ENCODE results near the gene GARS1. TPM values are rescaled to one million over a fixed set of nuclear protein-coding genes. Genes with fewer than 3 reads are reported as not detected.
"Not testable (repeated sequence)": the region's sequence is repeated elsewhere in the genome, so short reads cannot be mapped to it uniquely, and the experiment has no call there.

GARS1 gene
- total RNA-seq, 2 experiments from 2014 or later, result 408 to 421 TPM

DNA sequence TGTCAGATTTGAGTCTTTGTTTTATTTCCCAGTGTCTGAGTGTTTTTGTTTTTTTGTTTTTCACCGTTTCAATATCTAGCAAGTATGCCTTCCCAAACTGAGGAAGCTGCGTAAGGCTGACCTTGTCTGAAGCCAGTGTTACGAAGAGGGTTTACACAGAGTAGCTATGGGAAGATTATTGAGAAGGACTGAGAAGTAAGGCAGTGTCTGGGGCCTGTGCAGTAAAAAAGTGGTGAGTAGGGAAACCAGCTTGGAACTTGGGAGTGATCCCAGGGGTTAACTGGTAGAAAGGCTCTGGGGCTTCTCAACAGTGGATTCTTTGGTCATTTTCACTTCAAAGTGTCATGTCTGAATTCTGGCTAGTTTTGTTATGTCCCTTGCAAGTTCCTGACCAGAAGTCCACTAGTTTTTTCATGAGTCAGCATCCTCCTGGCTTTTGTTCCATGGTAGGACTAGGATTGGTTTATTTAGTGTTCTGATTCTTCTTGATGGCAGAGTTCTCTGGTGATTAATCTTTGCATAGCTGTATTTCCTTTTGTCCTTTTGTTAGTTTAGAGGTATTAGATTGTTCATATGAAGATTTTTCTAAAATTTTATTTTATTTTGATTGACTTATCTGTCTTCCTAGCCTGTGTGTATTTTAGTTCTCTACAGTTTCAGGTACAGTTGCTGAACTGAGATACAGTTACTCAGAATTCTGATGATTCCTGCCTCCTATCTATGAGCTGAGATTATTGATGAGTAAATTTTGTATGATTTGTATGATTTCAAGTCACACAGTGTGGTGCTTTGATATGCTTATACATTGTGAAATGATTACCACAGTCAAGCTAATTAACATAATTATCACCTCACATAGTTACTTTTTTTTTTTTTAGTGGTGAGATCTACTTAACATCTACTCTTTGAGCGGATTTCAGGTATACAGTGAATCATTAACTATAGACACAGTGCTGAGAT is 19.0 kb downstream of the GARS1 start:
- ChIA-PET CTCF (interaction anchor here (1.3 to 1.7 kb wide), 2 partner anchors 15 to 20 kb away, joined by 3 to 4 read pairs; no protein-coding TSS in a partner anchor), POLR2A (interaction anchor here (0.7 to 1.2 kb wide), 2 partner anchors 10 to 14 kb away, joined by 4 to 6 read pairs; no protein-coding TSS in a partner anchor)

DNA sequence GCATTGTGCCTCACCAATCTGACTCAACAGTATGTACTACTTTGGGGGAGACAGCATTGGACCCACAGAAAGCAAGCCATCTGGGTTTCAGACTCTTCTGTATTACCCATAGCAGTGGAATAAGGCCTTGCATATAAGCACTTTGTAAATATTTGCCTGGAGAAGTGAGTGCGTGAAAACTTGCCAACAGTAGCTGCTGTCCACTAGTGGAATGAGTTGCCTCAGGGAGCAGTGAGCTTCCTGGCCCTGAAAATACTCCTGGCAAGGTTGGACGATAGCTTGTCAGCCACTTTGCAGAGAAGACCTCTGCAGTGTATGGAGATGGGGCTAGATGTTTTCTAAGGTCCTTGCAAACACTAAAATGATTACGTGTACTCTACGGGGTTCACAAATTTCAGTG is 21.6 kb downstream of the GARS1 start:
- CTCF ChIA-PET, result no interaction called here

DNA sequence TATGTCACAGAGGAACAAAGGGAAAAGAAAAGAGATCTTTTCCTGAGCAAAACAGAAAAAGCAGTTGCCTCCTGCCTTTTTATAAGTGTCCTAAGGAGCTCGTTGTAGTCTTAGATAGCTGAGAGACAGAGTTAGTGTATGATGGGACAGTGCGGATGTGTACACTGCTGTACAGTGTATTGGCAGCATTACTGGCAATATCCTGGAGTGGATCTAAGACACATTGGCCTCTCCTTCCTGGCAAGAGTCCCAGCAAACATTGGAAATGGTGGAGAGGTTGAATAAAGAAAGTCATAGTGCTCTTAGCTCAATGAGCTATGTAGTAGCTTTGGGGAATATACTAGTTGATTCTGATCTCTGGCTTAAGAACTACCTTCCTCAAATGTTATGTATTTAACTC is 22.7 kb downstream of the GARS1 start:
- POLR2A ChIA-PET, result interaction anchor here (1.4 kb wide), 1 partner anchor 10 kb away, joined by 3 read pairs; no protein-coding TSS in a partner anchor
- CTCF ChIA-PET, result no interaction called here

More for the DNA sequence above, 21.6 kb downstream of the GARS1 start:
- POLR2A ChIA-PET, result interaction anchor here (1.4 kb wide), 1 partner anchor 11 kb away, joined by 3 read pairs; no protein-coding TSS in a partner anchor

DNA sequence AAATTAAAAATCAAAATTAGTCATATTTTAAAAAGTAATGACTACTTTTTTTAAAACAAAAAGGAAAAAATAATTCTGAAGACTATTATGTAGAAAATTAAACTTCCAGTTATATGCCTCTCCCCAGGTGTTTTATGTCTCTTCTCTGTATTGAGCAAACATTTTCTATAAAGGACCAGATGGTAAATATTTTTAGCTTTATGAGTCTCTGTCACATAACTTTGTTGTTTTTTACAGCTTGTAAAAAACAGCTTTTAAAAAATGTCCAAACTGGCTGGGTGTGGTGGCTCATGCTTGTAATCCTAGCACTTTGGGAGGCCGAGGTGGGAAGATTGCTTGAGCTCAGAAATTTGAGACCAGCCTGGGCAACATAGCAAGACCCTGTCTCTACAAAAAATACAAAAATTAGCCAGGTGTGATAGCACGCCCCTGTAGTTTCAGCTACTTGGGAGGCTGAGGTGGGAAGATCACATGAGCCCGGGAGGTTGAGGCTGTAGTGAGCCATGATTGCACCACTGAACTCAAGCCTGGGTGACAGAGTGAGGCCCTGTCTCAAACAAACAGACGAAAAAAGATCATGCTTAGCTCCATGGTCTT is 23.5 kb downstream of the GARS1 start:
- ChIA-PET POLR2A (no interaction called here), CTCF (no interaction called here)

DNA sequence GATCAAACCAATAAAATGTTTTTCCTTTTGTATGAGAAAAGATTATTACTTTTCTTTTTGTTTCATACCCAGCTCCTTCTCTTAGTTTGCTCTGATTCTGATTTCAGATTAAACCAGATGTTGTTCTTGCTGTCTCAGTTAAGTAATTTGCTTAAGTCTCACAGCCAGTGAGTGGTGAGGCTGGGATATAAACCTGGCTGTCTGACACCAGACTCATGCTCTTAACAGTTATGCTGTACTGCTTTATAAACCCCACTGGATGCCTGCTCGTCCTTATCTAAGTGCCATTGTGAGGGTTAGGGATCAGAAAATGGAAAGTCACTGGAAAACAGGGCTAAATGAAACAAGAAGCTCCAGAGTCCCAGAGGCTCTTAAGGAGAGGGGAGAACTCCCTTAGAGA is 24.3 kb downstream of the GARS1 start:
- POLR2A ChIA-PET, result interaction anchor here (0.7 kb wide), 1 partner anchor 52 kb away, joined by 3 read pairs; no protein-coding TSS in a partner anchor
- CTCF ChIA-PET, result no interaction called here

DNA sequence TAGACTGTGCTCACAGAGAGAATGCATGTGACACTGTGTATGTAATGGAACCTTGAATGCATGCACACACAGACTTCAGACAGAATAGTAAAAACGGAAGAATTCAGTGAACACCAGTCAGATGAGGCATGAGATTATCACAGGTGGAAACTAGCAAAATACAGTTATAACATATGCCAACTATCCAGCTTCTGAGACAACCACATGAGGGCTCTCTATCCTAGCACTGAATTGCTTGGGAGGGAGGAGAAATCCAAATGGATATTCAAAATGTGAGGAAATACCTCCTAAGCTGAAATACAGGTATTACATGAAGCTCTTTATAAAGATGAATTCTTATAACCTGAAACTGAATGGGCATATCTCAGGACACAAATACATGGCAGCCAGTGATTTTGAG is 30.6 kb downstream of the GARS1 start:
- CTCF ChIA-PET, result interaction anchor here (0.6 to 1.1 kb wide), 2 partner anchors 27 to 114 kb away, joined by 3 to 4 read pairs; no protein-coding TSS in a partner anchor
- POLR2A ChIA-PET, result interaction anchor here (0.5 kb wide), 1 partner anchor 345 kb away, joined by 3 read pairs; no protein-coding TSS in a partner anchor

DNA sequence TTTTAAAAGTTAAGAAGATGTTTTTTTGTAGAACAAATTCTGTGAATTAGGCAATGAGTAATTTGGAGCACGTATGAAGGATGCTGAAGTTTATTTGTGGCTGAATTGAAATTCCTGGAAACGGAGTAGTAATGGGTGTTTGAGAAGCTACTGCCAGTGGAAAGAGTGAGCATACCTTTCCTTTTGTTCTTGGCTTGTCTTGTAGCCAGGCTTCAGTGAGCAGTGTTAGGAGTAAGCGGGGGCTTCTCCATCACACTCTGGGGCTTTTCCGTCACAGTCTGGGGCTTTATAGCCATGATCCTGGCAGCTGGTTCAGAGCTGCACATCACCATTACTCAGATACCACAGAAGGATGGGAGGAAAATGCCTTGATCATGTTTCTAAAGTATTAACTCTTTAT is 32.3 kb downstream of the GARS1 start:
- CTCF ChIA-PET, result interaction anchor here (1.1 kb wide), 1 partner anchor 18 kb away, joined by 4 read pairs; no protein-coding TSS in a partner anchor
- POLR2A ChIA-PET, result interaction anchor here (0.6 to 1.0 kb wide), 3 partner anchors 10 to 149 kb away, joined by 3 to 8 read pairs (median 6); no protein-coding TSS in a partner anchor

DNA sequence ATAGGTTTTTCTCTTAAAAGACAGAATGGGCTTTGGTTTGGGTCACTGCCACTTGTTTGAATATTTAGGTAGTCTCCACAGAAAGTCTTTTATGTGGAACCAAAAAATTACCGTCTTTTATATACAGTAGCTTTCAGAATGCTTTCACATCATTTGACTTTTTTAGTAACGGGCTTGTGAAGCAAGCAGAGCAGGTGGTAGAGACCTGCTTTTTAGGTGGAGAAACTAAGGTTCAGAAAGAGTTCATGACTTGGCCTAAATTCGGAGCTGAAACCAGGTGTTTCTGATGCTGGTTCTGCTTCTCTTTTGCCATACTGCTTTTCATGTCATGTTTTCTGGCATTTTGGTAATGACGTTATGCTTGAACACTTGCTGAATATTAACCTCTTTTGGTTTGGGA is 36.3 kb downstream of the GARS1 start:
- ChIA-PET CTCF (no interaction called here), POLR2A (no interaction called here)

DNA sequence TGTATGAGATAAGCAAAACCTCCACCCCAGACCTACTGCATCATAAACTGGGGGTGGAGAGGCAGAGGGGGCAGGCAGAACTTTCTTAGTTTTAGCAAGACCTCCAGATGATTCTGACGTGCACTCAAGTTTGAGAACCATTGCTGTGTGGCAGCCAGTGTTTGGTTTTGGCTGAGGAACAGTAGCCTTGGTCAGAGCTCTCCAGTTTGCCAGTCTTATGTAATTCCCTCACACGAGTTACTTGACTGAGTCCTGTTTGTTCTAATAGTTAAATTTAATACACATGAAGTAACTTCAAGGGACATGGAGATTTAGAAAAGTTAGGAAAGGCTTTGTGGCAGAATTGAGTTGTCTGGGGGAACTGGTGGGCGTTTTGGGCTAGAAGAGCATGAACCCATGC is 38.5 kb downstream of the GARS1 start:
- ChIA-PET CTCF (no interaction called here), POLR2A (no interaction called here)

DNA sequence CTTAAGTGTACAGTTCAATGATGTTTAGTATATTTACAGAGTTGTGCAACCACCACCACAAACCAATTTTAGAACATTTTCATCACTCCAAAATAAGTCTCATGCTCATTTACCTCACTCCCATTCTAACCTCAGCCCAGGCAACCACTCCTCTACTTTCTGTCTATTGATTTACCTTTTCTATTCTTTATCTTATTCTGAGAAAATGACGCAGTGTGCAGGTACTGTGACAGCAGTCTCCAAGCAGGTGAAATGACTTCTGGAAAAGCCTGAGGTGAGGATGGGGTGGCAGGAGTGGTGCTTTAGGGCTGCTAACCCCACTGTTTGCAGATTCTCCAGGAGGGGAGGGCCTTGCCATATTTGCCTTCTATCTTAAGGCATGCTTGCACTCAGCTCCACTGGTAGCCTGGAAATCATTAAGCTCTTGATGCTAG is 39.5 kb downstream of the GARS1 start:
- POLR2A ChIA-PET, result no interaction called here
- CTCF ChIA-PET, result no interaction called here

DNA sequence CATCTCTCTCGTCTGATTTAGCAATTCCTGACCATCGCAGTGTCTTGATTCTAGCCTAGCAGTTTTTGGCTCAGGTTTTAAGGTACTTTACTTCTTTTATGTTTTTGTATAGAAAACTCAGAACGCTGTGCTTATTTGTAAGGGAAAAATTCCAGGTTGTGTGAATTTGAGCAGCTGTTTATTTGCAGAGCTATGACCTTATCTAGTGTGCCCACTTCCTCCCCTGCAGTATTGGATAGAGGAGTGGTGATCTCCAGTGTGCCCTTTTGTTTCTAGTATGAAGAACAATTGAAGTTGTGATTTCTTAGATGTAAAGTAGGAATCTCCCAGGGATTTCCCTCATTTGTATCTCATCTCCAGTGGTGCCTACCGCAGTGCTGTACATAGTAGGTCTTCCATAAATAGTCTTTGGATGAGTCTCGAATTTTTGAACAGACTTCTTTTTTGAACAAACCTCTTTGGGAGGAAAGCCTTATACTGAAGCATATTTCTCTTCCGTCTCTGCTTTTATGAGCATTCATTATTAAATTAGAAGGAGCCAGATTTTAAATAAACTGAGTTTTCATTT is 40.0 kb downstream of the GARS1 start:
- ChIA-PET POLR2A (no interaction called here), CTCF (interaction anchor here (0.8 kb wide), 1 partner anchor 94 kb away, joined by 3 read pairs; no protein-coding TSS in a partner anchor)

DNA sequence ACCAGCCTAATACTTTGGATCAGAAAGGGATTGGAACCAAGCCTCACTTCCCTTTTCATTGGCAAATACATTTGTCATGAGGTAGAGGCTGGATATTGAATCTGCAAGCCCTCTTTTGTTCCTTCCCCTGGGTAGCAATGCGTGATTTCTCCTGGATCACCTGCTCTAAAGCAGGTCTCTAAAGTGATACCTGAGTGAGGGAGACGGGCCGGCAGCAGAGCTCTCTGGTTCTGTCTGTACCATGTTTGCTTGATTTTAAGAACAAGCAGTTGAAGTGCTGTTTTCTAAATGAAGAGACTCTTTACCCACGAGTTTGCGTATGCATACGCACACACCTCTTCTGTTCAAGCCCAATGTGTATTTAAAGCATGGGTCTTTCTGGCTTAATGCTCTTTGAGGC is 41.1 kb downstream of the GARS1 start:
- ChIA-PET POLR2A (no interaction called here), CTCF (interaction anchor here (0.8 kb wide), 1 partner anchor 93 kb away, joined by 3 read pairs; no protein-coding TSS in a partner anchor)

DNA sequence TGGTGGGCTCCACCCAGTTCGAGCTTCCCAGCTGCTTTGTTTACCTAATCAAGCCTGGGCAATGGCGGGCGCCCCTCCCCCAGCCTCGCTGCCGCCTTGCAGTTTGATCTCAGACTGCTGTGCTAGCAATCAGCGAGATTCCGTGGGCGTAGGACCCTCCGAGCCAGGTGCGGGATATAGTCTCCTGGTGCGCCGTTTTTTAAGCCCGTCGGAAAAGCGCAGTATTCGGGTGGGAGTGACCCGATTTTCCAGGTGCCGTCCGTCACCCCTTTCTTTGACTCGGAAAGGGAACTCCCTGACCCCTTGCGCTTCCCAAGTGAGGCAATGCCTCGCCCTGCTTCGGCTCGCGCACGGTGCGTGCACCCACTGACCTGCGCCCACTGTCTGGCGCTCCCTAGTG is 47.6 kb downstream of the GARS1 start:
- CTCF ChIA-PET, result interaction anchor here (0.8 kb wide), 1 partner anchor 98 kb away, joined by 3 read pairs; no protein-coding TSS in a partner anchor
- POLR2A ChIA-PET, result not testable (repeated sequence)

DNA sequence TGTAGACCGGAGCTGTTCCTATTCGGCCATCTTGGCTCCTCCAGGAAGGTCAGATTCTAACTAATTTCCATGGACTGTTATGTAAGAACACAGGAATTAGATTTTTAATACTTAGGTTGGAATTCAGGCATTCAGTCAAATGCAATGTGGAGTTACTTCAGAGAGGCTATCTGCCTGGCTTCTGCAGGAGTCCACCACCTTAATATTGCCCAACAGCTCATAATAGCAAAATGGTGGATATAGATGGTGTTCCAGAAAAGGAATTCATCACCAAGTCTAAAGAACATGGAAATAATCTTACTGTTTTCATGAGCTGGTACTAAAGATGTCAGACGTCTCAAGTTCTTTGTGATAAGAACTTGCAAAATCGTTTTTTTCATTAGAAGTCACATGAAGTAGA is 48.1 kb downstream of the GARS1 start:
- CTCF ChIA-PET, result interaction anchor here (0.8 kb wide), 1 partner anchor 97 kb away, joined by 3 read pairs; no protein-coding TSS in a partner anchor
- POLR2A ChIA-PET, result no interaction called here

DNA sequence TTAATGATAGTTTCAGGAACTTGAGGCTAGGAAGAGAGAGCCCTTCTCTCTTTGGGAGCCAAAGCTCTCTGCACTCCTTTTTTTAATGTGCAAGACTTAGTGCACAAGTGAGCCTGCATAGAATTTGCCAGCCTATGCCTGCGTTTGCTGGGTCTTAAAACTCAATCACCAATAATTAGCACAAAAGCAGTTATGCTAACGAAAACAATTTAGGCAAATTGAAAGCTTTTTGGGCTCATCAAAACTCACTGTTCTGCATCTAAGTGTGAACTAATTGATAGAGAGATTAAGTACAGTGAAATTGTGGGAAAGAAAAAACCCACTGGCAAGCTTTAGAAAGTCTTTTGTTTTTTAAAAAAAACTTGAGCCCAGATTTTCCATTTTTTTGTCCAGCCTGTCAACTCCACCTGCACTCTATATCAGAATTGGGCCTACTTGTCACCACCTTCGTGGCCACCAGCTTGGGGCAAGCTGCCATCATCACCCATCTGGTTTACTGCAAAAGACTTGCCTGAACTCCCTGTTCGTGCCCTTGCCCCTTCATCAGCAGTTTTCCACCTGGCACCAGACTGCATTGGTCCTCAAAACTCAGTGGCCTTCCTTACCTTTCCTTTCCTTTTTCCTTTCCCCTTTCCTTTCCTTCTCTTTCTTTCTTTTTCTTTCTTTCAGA is 49.7 kb downstream of the GARS1 start:
- POLR2A ChIA-PET, result no interaction called here
- CTCF ChIA-PET, result no interaction called here

DNA sequence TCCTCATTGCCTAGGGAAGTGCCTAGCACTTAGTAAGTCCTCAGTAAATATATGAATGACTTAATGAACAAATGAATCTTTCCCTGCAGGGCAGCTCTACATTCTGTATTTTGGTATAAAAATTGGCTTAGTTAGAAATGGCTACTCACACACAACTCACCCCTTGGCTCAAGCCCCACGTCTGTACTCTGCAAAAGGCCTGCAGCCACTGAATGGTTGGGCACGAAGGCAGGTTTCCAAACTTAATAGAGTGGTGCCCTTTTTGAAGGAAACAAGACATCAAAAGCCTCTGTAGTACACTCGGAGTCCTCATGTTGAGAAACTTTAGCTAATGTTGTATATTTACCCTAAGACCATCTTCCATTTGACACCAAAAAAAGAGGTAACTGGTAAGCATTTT is 51.0 kb downstream of the GARS1 start:
- POLR2A ChIA-PET, result no interaction called here

DNA sequence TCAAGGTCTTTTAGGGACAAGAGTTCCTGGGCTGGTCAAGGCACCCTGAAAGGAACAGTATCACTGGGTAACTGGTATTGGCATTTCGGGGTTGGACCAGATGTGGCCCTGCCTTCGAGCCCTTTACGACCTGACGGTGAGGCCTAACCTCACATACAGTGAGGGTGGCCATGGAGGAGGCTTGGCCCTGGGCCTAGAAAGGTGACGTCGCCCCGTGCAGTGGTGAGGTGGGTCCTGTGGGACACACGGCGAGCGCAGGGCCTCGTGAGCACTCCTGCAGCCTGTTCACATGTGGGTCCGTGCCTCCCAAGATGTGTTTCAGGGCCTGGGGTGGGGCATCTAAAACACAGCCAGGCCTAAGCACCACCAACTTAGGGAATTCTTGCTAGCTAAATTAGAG is 51.5 kb downstream of the GARS1 start:
- POLR2A ChIA-PET, result no interaction called here

More for the DNA sequence above, 51.0 kb downstream of the GARS1 start:
- CTCF ChIA-PET, result no interaction called here

DNA sequence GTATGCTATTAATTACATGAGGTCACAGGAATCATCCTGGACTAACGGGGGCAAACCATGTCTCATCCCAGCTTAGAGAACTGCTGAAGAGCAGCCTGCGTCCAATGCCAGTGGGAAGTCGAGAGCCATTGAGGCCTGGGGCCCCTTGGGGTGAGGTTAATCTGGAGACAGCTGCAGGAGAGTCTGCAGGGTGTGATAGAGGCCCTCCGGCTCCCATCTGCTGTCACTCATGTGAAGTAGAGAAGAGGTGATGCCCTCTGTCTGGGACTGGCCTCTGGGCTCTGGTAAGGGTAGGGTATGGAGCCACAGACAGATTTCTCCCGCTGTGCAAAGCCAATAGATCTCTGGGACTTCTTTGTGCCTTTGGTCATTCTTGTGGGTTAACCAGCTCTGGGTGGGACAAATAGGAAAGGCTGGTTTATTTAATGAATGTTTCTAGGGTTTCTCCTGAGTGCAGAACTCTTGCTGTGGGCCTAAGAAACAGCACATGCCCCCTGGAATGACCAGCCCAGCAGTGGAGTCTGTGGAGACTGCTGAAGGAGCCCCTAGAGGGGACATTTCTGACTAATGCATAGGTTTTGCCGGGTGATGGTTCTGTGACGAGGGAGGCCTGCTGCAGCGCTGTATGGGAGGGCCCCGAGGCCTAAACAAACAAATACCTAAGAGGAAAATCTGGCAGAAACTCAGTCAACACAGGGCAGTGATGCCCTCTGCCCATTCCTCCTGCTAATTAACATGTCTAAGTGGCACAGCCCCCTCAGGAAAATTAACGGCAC is 53.1 kb downstream of the GARS1 start:
- ChIA-PET POLR2A (no interaction called here), CTCF (no interaction called here)

More for the DNA sequence above, 51.5 kb downstream of the GARS1 start:
- CTCF ChIA-PET, result no interaction called here

Data from activated CD8-positive, alpha-beta memory T cell treated with anti-CD3 and anti-CD28 coated beads for 36 hours (primary cell).